ENCODE results near the gene TTLL8.
"Not testable (repeated sequence)": the region's sequence is repeated elsewhere in the genome, so short reads cannot be mapped to it uniquely, and the experiment has no call there.

Gene TTLL8

DNA sequence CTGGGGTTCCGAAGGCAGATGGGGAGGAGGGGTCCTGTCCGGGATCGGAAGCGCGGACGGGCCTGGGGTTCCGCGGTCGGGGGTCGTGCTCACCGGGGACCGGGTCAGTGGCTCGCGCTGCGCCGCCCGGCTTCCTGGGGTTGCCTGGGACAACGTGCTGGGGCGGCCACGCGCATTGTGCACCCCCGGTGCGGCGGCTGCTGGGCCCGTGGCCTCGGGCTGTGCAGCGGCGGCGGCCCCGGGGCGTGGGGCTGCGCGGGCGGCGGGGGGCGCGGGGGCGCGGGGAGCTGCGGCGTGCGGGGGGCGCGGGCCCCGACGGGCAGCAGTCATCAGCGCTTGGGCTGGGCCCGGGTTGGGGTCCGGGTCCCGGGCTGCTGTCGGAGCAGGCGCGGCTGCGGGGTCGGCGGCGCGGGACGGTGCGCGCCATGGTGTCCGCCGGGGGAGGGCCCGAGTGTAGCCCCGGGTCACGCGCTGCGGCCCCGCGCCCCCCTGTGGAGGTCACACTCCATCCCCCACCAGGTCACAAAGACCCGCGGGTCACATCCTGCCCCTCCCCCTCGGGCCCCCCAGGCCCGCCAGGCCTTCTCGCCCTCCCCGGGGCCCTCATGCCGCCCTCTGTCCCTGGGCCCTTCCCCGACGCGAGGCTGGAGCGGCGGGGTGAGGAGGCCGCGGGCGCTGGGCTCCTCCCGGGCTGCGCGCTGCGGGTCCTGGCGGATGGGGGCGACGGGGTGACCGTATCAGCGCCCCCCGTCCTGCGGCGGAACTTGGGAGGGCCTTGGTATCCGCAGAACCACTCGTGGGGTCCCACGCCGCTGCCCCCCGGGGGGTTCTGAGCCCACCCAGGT is at the start of gene TTLL8:
TSS of gene TTLL8 (minus strand) at position 238 of the 845 bp plus-strand sequence.
- DNase-seq: no peak

DNA sequence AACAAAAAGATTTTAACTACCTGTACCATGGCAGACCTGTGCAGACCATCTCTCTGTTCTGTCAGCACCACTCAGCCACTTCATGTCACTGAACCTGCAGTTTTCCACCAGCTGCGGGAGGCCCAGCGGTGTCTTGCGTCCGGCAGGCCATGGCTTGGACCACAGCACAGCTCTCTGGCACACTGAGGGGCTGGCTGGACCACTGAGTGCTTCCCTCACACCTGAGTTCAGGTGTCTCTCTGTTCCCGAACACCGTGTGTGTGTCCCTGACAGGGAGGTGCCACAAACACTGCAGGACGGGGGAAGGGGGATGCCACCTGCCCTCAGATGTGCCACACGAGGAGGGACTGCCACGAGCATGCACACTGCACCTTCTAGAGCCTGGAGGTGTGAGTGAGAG is 49.4 kb upstream of the TTLL8 start:
- DNase-seq: no peak

DNA sequence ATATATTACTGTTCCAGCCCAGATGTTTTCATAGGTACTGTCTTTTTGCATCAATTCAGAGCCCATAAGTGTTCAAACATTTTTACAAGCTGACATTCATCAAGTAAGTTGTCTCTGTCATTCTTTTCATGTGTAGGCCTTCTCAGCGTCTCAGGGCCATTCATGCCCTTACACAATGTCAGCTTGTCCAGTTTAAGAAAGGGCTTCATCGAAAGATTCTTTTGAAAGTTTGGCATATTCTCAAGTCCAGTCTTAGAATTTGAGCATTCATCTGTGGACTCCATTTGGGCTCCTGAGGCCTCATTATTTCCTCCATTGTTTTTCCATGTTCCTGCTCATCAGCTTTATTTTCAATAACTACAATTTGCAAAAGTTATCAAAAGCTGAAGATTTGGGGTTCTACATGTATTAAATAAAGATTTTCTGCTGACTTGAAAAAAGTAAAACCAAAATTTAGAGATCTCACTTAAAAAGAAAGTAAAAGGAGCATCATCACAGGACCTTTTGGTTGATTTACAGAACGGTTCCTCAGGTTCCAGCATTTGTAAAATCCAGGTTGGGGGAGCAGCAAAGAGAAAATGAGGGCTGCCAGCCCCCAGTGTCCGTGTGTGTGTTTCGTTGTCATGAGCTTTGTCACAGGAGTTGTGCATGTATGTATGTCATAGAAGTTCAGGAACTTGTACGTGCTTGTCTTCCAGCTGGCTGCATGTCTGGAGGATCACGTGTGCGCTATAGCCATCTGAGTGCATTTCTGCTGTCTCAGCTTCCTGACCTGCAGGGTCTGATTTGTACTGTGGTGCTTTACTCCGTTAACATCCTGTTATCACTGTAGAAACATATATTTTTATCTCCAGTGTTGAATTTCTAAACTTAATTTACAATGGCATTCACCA is 47.4 kb upstream of the TTLL8 start:
- no peak for DNase-seq

DNA sequence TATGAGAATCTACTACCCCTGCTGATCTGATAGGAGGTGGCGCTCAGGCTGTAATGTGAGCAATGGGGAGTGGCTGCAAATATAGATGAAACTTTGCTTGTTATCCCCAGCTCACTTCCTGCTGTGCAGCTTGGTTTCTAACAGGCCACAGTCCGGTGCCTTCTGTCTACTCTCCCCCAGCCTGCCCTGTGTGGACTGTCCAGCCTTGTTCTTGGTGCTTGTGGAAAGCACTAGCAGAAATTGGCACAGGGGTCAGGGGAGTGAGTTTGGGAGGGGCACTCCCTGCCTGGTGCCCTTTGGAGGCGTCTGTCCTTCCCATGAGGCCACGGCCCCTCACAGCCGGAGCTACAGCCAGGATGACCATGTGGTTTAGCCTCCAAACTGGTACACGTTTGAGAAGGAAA is 46.0 kb upstream of the TTLL8 start:
- no peak for DNase-seq

DNA sequence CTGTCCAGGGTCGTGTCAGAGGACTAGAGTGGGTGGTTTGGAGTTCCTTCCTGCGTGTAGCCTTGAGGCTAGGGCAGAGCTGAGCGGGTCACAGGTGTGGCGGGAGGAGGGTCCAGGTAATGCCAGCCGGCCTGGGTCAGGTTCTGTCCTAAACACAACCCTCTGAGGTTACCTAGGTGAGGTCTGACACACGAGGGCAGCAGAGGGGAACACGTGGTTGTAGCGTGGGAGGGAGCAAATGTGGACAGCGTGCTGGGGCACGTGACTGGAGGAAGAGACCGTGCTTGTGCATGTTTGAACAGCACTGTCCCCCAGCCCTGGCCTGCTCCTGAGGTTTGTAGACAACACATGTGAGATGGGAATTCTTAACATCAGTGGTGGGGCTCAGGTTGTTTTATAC is 44.8 kb upstream of the TTLL8 start:
- no peak for DNase-seq

DNA sequence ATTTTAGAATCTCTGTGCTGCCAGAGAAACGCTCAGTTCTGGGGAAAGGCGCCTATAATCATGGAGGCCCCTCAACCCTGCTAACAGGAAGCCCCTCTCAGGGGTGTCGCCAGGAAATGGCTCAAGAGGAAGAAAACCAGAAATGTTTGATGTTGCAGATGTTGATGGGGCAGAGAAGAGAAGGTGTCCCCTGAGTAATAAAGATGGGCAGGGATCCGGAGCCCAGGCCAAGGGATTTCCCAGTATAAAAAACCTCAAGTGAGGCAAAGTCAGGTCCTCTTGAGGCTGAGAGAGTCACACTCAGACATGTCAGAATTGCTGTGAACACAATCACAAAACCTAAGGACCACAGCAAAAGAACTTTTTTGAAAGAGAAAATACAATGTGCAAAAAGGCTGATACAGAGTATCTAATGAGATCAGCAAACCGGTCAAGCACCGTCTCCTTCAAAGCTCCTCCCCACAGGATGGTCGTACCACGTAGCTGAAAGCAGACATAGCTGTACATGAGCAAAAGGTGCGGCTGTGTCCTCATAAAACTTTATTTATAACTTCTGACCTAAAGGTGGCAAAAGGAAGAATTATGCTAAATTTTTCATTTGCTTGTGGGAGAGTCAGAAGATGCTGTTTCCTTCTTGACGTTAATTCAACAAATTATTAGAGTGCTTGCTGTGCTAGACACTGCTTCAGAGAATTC is 43.9 kb upstream of the TTLL8 start:
- DNase-seq: no peak

DNA sequence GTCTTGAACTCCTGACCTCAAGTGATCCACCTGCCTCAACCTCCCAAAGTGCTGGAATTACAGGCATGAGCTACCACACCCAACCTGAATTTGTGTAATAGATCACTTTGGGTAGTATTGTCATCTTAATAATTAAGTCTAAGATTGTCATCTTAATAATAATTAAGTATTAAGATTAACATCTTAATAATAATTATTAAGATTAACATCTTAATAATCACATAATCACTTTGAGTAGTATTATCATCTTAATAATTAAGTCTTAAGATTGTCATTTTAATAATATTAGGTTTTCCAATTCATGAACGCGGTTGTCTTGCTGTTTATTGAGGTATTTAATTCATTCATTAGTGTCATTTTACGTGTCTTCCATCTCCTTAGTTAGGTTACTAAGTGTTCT is 40.0 kb upstream of the TTLL8 start:
- no peak for DNase-seq

DNA sequence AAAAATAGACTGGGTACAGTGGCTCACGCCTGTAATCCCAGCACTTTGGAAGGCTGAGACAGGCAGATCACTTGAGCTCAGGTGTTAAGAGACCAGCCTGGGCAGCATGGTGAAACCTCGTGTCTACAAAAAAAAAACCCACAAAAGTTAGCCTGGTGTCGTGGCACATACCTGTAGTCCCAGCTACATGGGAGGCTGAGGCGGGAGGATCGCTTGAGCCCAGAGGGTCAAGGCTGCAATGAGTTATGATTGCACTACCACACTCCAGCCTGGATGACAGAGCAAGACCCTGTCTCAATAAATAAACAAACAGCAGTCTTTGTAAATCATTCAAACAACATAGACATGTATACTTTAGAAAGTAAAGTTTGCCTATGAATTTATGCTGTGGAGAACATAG is 34.2 kb upstream of the TTLL8 start:
- no peak for DNase-seq

DNA sequence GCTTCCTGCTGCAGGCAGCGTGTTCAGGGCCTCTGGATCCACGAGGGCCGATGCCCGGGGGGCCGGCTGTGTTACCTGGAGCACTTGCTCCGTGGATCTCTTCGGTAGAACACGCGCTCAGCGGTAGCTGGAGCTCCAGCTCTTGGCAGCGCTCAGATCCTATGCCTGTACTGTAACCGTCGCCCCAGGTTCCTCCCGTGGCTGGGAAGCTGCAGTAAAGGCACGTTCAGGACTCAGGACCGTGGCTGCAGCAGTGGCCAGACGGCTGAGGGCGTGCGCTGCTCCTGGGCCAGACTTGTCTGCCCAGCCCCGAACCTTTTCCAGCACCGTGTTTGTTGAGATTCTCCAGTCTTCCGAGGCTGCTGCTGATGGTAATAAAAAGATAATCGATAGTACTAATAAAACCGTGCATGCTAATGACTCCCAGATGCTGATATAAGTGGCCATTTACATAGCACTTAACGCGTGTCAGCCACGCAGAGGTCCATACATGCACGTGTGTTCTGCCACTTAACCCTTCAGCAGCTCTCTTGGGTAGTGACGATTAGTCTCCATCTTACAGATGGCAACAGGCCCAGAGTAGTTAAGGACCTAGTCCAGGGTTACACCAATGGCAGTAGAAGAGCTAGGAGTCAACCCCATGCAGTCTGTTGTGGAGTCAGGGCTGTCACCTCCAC is 33.1 kb upstream of the TTLL8 start:
- no peak for DNase-seq

DNA sequence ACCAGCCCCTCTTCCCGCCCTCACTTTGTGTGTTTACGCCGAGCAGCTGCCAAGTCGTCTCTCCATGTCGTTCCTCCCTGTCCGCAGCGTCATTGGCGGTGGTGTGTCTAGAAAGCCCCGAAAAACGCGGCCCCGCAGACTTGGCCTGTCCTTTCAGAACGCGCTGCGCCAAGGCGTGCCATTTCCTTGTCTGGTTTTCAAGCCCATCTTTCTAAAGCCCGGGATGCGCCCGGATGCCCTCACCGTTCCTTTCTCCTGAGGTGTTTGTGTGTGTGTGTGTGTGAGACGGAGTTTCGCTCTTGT is 32.3 kb upstream of the TTLL8 start:
- DNase-seq: no peak

DNA sequence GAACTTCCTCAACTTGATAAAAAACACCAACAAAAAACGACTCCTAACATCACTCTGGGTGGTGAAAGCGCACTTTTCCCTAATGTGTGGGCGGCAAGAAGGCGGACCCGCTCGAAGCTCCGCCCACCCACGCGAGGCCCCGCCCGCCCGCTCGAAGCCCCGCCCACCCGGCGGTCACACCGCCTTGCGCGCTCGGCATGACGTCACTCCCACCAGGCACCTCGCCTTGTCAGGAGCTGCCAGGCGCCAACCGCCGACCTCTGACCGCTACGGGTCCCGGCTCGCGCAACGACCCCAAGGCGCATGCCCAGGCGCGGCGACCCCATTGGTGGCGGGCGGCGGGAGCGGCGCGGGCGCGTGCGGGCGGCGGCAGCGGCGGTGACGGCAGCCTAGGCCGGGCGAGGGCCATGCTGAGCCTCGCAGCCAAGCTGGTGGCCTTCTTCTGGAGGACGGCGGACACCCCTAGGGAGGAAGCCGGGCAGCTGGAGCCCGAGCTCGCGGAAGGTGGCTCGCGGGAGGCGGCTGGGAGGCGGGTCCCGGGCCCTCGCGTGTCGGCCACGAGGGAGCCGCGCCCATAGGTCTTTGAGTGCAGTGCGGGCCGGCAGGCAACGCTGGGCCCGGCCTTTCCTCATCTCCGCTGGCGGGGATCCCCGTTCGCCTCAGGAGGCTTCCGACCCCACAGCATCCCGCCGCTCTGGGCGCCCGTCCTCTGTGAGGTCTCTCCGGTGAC is 31.7 kb upstream of the TTLL8 start, which contains the start of gene MOV10L1:
TSS of gene MOV10L1 (plus strand) at position 325 of the 730 bp plus-strand sequence. CDS start at position 408, 83 bp downstream.
- no peak for DNase-seq

DNA sequence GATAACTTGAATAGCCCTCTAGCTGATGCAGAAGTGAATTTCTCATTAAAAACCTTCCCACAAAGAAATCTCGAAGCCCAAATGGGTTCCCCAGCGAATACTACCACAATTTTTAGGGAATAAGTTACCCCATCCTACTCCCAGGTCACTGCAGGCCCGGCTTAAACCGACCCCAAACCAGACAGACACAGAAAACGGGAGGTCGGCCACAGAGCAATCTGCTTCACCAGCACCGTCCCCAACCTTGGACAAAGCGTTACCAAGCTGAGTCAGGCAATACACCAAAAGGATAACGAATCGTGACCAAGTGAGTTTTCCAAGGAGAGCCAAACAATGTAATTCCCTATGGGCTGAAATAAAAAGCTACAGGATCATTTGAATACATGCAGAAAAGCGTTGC is 31.1 kb upstream of the TTLL8 start:
- DNase-seq: no peak

DNA sequence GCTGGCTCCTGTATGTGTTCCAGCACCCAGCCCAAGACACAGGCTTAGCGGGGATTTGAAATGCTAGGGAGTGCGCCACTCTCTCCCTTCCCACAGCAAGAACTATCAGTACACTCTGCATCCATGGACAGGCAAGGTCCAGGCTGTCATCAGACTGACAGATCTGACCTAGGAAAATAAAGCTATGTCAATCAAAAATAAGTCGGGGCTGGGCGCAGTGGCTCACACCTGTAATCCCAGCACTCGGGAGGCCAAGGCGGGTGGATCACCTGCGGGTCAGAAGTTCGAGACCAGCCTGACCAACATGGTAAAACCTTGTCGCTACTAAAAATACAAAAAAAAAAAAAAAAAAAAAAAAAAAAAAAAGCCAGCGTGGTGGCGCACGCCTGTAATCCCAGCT is 30.0 kb upstream of the TTLL8 start:
- DNase-seq: no peak

DNA sequence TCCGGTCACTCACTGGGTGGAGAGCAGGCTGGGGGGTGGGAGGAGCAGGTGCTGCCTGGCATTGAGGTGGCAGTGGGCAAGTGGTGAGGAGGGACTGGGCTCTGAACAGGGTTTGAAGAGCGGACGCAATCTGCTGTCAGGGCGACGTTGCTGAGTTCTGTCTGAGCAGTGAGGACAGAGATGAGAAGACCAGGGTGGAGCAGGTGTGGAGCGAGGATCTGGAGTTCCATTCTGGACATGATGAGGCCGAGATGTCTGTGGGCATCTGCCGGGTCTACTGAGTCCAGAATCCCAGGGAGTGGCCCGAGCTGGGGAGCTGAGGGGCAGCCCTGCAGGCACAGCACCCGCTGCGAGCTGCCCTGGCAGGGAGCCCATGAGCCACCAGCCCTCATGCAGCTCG is 29.5 kb upstream of the TTLL8 start:
- no peak for DNase-seq

DNA sequence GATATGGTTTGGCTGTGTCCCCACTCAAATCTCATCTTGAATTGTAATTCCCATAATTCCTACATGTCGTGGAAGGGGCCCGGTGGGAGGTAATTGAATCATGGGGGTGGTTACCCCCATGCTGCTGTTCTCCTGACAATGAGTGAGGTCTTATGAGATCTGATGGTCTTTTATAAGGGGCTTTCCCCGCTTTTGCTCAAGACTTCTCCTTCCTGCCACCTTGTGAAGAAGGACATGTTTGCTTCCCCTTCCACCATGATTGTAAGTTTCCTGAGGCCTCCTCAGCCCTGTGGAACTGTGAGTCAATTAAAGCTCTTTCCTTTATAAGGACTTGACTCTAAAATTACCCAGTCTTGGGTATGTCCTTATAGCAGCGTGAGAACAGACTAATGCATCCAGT is 28.9 kb upstream of the TTLL8 start:
- DNase-seq: not testable (repeated sequence)

DNA sequence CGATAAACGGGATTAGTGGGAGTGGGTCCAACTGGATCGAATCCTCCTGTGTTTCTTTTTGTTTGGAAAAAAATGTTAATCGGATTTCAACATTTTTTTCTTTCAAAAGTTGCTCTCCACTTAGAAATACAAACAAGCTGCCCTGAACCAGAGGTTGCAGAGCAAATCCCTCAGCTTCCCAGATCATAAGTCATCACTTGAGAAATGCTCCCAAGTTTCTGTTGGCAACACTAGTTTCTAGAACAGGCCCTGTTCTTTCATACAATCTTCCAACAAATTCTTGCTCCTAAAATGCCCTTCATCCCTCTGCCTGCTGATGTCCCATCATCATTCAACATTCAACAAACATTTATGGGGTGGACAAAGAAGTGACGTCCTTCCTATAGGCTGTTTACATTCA is 28.4 kb upstream of the TTLL8 start:
- no peak for DNase-seq

DNA sequence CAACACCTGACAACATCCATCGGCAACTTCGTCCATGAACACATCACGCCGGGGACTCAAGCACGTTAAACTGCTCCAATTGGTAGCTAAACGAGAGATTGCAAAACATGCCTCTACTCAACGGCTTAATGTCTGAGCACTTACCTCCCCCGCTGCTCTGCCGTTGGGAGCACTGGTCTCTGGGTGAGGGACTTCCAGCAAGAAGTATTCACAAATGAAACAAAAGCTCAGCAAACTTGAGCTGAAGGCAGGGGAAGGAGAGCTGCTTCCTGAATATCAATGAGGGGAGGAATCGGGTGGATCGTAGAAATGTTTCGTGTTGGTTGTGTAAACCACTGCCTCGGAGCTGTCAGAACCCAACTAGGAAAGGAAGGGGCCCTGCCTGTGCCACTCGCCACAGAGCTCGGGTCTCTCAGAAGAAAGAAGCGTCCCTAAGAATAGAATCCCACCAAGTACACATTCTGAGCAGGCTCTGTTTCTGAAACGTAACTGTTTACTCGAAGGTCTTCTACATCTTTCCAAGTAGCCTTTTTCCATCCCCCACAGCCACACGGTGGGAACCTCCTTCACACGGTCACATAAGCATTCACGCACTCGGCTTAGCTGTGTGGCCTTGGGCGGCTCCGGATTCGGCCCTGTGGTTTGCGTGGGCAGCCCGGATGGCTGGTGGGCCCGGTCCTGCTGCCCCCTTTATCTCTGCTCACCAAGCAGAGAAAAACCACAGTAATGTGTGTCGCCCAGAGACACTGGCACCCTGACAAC is 27.3 kb upstream of the TTLL8 start, which contains the start of gene MLC1:
TSS of gene MLC1 (minus strand) at position 216 of the 762 bp plus-strand sequence. CDS start 524 bp downstream, outside the sequence.
- no peak for DNase-seq

DNA sequence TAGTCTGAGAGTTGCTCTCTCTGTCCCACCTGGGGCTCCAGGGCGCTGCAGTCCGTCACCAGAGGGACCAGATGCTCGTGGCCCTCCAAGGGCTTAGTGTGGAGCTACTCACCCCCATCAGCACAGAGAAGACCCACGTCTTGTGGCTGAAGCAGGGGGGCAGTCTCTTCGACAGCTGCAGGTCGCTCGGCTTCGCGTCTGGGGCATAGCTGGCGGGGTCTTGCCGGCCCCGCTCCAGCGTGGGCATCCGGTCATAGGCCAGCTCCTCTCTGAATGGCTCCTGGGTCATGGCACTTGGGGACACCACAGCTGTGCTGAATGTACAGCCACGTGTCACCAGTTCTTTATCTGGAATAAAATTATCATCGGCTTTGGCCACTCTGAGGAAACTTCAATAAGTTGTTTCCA is 26.5 kb upstream of the TTLL8 start:
- no peak for DNase-seq

DNA sequence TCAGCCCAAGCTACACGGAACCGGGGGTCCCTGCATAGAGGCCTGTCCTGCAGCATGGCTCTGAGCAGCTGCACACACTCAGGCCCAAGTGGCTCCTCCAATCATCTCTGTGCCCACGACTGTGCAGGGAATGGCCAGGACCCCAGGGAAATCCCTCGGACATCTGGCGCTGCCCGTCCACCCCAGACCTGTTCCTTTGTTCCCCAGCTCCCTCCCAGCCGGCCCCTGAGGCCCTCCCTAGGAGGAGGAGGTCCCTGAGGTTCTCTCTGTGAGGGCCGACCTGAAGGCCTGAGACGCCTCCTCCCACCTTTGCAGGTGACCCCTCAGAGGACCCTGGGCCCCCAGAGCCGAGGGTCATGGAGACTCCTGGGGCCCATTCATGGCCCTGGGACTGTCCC is 26.0 kb upstream of the TTLL8 start:
- no peak for DNase-seq

DNA sequence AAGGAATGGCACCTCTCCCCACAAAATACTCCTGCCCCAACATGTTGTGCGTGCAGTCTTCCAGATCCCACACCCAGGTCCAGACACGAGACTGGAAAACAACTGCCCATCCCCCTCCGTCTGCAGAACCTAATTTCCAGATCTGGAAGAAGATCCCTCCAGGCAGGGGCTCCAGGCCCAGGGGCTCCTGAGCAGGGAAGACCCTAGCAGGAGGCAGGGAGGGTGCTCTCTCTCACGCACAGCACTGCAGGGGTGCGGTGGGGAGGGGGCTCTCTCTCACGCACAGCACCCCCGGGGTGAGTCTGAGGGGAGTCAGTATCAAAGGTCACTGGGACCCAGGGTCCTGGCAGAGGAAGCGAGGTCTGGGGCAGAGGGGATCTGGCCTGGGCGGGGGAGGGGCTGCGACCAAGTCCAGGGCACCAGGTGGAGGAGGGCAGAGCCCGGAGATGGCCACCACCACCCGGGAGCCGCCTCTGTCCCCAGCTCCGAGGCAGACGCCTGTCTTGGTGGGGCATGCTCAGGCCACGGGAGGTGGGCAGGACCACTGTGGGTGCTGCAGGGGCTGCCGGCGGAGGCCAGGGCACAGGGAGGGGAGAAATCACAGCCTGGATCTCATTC is 25.5 kb upstream of the TTLL8 start:
- DNase-seq: no peak

DNA sequence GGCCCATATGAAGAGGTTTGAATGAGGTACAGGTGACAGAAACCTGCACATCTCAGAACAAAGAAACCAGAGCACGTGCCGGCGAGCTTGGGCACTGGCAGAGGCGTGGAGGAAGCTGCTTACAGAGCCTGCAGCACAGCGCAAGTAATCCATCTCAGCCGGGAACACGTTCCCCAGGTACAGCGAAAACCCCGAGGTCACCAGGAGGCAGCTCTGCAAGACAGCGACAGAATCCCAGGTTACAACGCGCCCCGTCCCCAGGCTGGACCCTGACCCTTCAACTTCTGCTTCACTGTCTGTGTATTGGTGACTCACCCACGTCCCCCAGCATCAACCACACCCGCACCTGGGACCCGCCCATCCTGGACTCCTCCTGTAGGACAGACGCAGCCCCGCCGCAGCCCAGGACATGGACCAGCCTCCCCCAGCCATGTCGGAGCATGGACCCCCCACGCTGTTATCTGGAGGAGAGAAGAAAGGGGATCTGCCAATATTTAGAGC is 24.9 kb upstream of the TTLL8 start:
- no peak for DNase-seq

Data from activated effector memory CD4-positive, alpha-beta T cell treated with anti-CD3 and anti-CD28 coated beads, Interleukin-2, amount 50 U/mL, for 16 hours (primary cell).